ENCODE results near the gene HSPG2. TPM values are rescaled to one million over a fixed set of nuclear protein-coding genes. Genes with fewer than 3 reads are reported as not detected.
"Not testable (repeated sequence)": the region's sequence is repeated elsewhere in the genome, so short reads cannot be mapped to it uniquely, and the experiment has no call there.

The HSPG2 gene
- total RNA-seq, 1 donor from 2014 or later = 179 TPM

DNA sequence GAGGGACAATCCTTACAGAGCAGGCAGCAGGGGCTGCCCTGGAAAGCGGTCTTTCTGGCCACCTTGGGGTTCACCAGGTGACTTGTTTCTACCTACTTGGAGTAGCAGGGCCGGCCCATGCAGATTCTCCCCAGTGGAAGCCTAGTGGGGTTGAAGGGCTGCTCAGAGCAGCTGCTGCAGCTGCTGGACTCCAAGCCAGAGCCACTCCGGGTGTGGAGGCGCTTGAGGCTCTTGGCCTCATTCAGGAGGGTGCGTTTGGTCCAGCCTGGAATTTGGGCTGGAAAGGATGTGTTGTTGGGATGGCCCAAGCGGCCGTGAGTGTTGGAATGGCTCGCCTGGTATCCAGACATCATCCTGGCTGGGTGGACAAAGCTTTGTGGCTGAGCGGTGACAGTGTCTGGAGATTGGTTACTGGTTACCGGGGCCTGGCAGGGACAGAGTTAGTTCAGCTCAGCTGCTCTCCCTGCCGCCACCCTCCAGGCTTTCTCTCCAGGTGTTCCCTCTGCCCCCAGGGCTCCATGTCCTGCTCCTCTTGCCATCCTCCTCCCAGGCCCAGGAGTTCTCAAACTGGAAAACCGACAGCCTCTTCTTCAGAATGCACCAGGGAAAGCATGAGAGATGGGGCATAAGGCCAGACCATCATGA lies 14.2 kb upstream of the HSPG2 start:
- no peak overlapping the region for H3K27ac ChIP-seq
- H3K4me1 ChIP-seq = peaks cover 13% of the 10 kb centered on the region
- H3K27me3 ChIP-seq = no peaks in the 10 kb centered on the region
- TF ChIP-seq POLR2AphosphoS5 (IDR thresholded peaks at IDR 0.05; ENCODE audit: insufficient read depth in 1 of 2, low read depth in 1 of 2) (no peak), POLR2A (IDR thresholded peaks at IDR 0.05) (no peak)
- TF ChIP-seq, protein P1, sequence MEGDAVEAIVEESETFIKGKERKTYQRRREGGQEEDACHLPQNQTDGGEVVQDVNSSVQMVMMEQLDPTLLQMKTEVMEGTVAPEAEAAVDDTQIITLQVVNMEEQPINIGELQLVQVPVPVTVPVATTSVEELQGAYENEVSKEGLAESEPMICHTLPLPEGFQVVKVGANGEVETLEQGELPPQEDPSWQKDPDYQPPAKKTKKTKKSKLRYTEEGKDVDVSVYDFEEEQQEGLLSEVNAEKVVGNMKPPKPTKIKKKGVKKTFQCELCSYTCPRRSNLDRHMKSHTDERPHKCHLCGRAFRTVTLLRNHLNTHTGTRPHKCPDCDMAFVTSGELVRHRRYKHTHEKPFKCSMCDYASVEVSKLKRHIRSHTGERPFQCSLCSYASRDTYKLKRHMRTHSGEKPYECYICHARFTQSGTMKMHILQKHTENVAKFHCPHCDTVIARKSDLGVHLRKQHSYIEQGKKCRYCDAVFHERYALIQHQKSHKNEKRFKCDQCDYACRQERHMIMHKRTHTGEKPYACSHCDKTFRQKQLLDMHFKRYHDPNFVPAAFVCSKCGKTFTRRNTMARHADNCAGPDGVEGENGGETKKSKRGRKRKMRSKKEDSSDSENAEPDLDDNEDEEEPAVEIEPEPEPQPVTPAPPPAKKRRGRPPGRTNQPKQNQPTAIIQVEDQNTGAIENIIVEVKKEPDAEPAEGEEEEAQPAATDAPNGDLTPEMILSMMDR (IDR thresholded peaks at IDR 0.05) = no peak
- no peaks in the 10 kb centered on the region for H3K36me3 ChIP-seq
- H3K4me3 ChIP-seq = no peak overlapping the region
- no peaks in the 10 kb centered on the region for H3K9me3 ChIP-seq
- intact Hi-C loops (cut with DNase I) = no loop called here
- no peak for DNase-seq (ENCODE audit: extremely low spot score in 2 of 2)

DNA sequence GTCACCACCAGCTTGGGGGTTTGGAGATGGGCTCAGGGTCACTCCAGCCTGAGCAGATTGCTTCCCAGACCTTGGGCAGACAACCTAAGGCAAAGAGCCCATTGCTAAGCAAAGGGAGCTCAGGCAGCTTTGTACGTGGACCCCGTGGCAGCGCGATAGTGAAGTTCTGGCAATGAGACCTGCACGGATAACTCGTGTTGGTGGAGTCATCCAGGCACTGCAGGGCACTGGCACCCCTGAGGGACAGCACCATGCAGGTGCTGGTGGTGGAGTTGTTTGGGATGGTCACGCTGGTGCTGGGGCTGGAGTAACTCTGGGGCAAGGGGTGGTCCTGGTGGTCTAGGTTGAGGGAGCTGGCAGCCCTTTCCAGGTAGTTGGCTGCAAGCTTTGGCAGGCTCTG lies 13.6 kb upstream of the HSPG2 start:
- Histone ChIP-seq H3K36me3 (no peaks in the 10 kb centered on the region), H3K4me1 (peaks cover 6% of the 10 kb centered on the region), H3K27ac (no peak overlapping the region), H3K27me3 (no peaks in the 10 kb centered on the region), H3K9me3 (no peaks in the 10 kb centered on the region), H3K4me3 (no peak overlapping the region)
- TF ChIP-seq POLR2AphosphoS5 (IDR thresholded peaks at IDR 0.05; ENCODE audit: insufficient read depth in 1 of 2, low read depth in 1 of 2) = no peak
- no peak for DNase-seq (ENCODE audit: extremely low spot score in 2 of 2)
- intact Hi-C loops (cut with DNase I) = no loop called here

DNA sequence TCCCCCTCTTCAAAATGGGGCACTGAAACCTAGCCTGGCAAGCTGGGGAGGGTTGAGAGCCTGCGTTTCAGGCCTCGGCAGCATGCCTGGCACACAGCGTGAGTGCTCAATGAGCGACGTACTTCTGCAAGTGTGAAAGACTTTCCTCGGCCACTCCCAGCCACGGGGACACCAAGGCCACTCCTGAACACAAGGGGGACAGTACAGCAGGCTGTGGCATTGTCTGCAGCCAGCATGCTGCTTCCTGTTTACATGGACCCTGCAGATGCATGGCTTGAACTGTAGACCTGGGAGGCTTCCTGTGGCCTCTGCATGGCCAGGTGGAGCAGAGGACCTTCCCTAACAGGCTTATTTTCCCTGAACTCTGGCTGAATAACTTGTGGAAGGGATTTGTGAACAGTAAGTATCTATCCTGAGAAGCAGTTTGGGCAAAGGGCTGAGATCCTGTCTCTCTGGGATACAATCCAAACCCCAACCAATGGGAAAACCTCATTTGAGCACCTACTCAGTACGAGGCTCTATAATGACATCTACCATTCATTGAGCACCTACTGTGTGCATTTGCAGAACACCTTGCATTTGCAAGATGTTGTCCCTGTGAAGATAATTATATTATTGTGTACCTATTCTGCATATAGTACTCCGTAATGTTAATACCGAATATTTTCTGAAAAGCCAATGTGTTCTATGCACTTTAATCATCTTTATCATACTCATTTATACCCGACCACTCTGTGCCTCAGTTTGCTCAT lies 9.9 kb upstream of the HSPG2 start:
- DNase-seq (ENCODE audit: extremely low spot score in 2 of 2) = no peak
- Histone ChIP-seq H3K9me3 (no peaks in the 10 kb centered on the region), H3K4me3 (no peak overlapping the region), H3K27me3 (no peaks in the 10 kb centered on the region), H3K4me1 (peaks cover 27% of the 10 kb centered on the region), H3K36me3 (no peaks in the 10 kb centered on the region), H3K27ac (no peak overlapping the region)
- no peak for TF ChIP-seq POLR2AphosphoS5 (IDR thresholded peaks at IDR 0.05; ENCODE audit: insufficient read depth in 1 of 2, low read depth in 1 of 2)
- TF ChIP-seq, protein P1 (IDR thresholded peaks at IDR 0.05) = no peak
- TF ChIP-seq POLR2A (IDR thresholded peaks at IDR 0.05) = no peak
- intact Hi-C loops (cut with DNase I) = no loop called here

DNA sequence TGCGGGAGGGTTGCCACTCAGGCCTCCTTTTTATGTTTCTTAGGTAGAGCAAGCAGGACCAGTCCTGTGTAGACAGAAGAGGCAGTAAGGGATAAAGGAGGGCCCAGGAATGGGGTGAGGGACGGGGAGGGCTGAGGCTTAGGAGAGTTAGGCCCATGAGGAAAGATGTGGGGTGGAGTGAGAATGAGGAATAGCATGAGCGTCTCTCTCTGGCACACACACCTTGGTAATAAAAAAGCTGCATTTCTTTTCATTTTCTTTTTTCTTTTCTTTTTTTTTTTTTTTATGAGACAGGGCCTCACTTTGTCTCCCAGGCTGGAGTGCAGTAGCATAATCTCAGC lies 7.6 kb upstream of the HSPG2 start:
- H3K9me3 ChIP-seq = no peaks in the 10 kb centered on the region
- peak overlapping the region; percentile 56 for H3K27ac ChIP-seq
- TF ChIP-seq POLR2A (IDR thresholded peaks at IDR 0.05) = no peak
- no peak for TF ChIP-seq POLR2AphosphoS5 (IDR thresholded peaks at IDR 0.05; ENCODE audit: insufficient read depth in 1 of 2, low read depth in 1 of 2)
- TF ChIP-seq, protein P1 (IDR thresholded peaks at IDR 0.05) = no peak
- no peaks in the 10 kb centered on the region for H3K27me3 ChIP-seq
- no peak for DNase-seq (ENCODE audit: extremely low spot score in 2 of 2)
- H3K4me3 ChIP-seq = no peak overlapping the region
- no peaks in the 10 kb centered on the region for H3K36me3 ChIP-seq
- intact Hi-C loops (cut with DNase I) = no loop called here
- H3K4me1 ChIP-seq = peaks cover 42% of the 10 kb centered on the region

DNA sequence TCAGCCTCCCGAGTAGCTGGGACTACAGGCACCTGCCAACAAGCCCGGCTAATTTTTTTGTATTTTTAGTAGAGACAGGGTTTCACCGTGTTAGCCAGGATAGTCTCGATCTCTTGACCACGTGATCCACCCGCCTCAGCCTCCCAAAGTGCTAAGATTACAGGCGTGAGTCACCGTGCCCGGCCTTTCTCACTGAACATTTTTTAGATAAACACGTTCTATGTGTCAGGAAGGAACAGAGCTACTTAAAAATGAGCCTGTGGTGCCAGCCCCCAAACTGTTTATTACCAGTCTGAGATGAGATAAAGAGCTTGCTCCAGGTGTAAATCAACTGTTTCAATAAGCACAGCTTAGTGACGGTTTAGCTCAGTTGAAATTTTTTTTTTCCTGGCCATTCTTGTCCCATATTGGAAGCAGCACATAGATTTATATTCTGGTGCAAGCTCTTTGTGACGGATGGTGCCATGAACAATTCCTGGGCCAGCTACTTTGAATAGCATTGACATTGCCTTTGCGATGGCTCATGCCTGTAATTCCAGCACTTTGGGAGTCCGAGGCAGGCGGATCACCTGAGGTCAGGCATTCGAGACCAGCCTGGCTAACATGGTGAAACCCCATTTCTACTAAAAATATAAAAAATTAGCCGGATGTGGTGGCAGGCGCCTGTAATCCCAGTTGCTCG lies 6.0 kb upstream of the HSPG2 start:
- DNase-seq (ENCODE audit: extremely low spot score in 2 of 2); H3K27me3 ChIP-seq; H3K27ac ChIP-seq; intact Hi-C loops (cut with DNase I); H3K9me3 ChIP-seq; H3K4me3 ChIP-seq; H3K36me3 ChIP-seq: not testable (repeated sequence)
- peak in 1 of 2 donors; percentile 55 for TF ChIP-seq POLR2AphosphoS5 (IDR thresholded peaks at IDR 0.05; ENCODE audit: insufficient read depth in 1 of 2, low read depth in 1 of 2)
- H3K4me1 ChIP-seq = peaks cover 58% of the 10 kb centered on the region
